ENCODE results near the gene WNT5A. TPM values are rescaled to one million over a fixed set of nuclear protein-coding genes. Genes with fewer than 3 reads are reported as not detected.

The WNT5A gene
- total RNA-seq, 8 experiments from 2014 or later: 0.92 to 47.9 (median 18.9) TPM

GRCh38 chr3:55431041-55431440 lies 56.1 kb downstream of the WNT5A start:
- WGBS, 10 experiments: 70 to 96% (median 92%) methylated on average over 2 to 6 of the region's 6 CpGs; no CpG with 5 or more reads in 3 of the 10 experiments
- Histone ChIP-seq H3K27ac (no peak overlapping the region), H3K4me1 (replicated peaks in 1 of 2) (peaks cover 0 to 4% of the 10 kb centered on the region in 2 donors), H3K4me3 (no peak overlapping the region)
- no peak for ATAC-seq (replicated peaks in 6 of 8)
- in situ Hi-C loops (cut with MboI; ENCODE audit: low pct_unique_long_range_greater_than_20kb in 2 of 9, low sequenced_read_pairs in 9 of 9, unreplicated experiment in 9 of 9): no loop called here

GRCh38 chr3:55427739-55428138 lies 59.4 kb downstream of the WNT5A start:
- no peaks in the 10 kb centered on the region for H3K4me1 ChIP-seq (replicated peaks in 1 of 2)
- H3K27ac ChIP-seq: no peak overlapping the region
- WGBS, 10 experiments: 28 to 100% (median 82%) methylated on average over 1 to 5 of the region's 5 CpGs
- no peak overlapping the region for H3K4me3 ChIP-seq
- no peak for ATAC-seq (replicated peaks in 6 of 8)
- in situ Hi-C loops (cut with MboI; ENCODE audit: low pct_unique_long_range_greater_than_20kb in 2 of 9, low sequenced_read_pairs in 9 of 9, unreplicated experiment in 9 of 9): no loop called here

GRCh38 chr3:55426486-55426885 lies 60.6 kb downstream of the WNT5A start:
- H3K4me3 ChIP-seq: no peak overlapping the region
- WGBS, 10 experiments: 68 to 100% (median 75%) methylated on average over 1 to 4 of the region's 4 CpGs; no CpG with 5 or more reads in 5 of the 10 experiments
- in situ Hi-C loops (cut with MboI; ENCODE audit: low pct_unique_long_range_greater_than_20kb in 2 of 9, low sequenced_read_pairs in 9 of 9, unreplicated experiment in 9 of 9): no loop called here
- H3K4me1 ChIP-seq (replicated peaks in 1 of 2): no peaks in the 10 kb centered on the region
- no peak overlapping the region for H3K27ac ChIP-seq
- ATAC-seq (replicated peaks in 6 of 8): no peak

- in situ Hi-C loops (cut with MboI; ENCODE audit: low pct_unique_long_range_greater_than_20kb in 2 of 9, low sequenced_read_pairs in 9 of 9, unreplicated experiment in 9 of 9): no loop called here
- no peak for ATAC-seq (replicated peaks in 6 of 8)
- Histone ChIP-seq H3K4me3 (no peak overlapping the region), H3K27ac (no peak overlapping the region), H3K4me1 (replicated peaks in 1 of 2) (no peaks in the 10 kb centered on the region)
- 40 to 100% (median 100%) methylated on average over 1 to 2 of the region's 5 CpGs; no CpG with 5 or more reads in 6 of the 10 experiments for WGBS, 10 experiments
These were observed 63.3 kb downstream of the WNT5A start for GRCh38 chr3:55423782-55424181.

- Histone ChIP-seq H3K27ac (no peak overlapping the region), H3K4me3 (no peak overlapping the region), H3K4me1 (replicated peaks in 1 of 2) (no peaks in the 10 kb centered on the region)
- no peak for ATAC-seq (replicated peaks in 6 of 8)
- in situ Hi-C loops (cut with MboI; ENCODE audit: low pct_unique_long_range_greater_than_20kb in 2 of 9, low sequenced_read_pairs in 9 of 9, unreplicated experiment in 9 of 9): no loop called here
- WGBS, 10 experiments: 78 to 100% (median 93%) methylated on average over 1 of the region's 1 CpG; no CpG with 5 or more reads in 2 of the 10 experiments
These were observed 69.9 kb downstream of the WNT5A start for GRCh38 chr3:55417211-55417610.

- H3K4me3 ChIP-seq: no peak overlapping the region
- in situ Hi-C loops (cut with MboI; ENCODE audit: low pct_unique_long_range_greater_than_20kb in 2 of 9, low sequenced_read_pairs in 9 of 9, unreplicated experiment in 9 of 9): no loop called here
- 0 to 83% (median 43%) methylated on average over 1 to 3 of the region's 3 CpGs; no CpG with 5 or more reads in 1 of the 10 experiments for WGBS, 10 experiments
- peak in 4 of 8 experiments; percentile 67 to 95 (median 87) for ATAC-seq (replicated peaks in 6 of 8)
- H3K4me1 ChIP-seq (replicated peaks in 1 of 2): no peaks in the 10 kb centered on the region
- H3K27ac ChIP-seq: no peak overlapping the region
These were observed 70.7 kb downstream of the WNT5A start for GRCh38 chr3:55416331-55416821.
